Measurements from ENCODE around the gene CPN2.

CPN2 gene

GRCh38 chr3:194318511-194319161 lies 32.5 kb downstream of the CPN2 start:
- H3K9ac ChIP-seq (ENCODE audit: low read depth in 1 of 2, low read length in 2 of 2), result no peak overlapping the region
- H3K9me3 ChIP-seq (ENCODE audit: control insufficient read depth in 1 of 2, low read length in 2 of 2), result peaks cover 0 to 4% of the 10 kb centered on the region in 2 donors
- H3K27ac ChIP-seq (ENCODE audit: low read depth, low read length), result no peak overlapping the region
- H3K4me3 ChIP-seq (ENCODE audit: low read depth in 1 of 2, low read length in 2 of 2), result no peak overlapping the region
- H3K4me1 ChIP-seq (ENCODE audit: control insufficient read depth in 1 of 2, insufficient read depth in 2 of 2, low read length in 2 of 2), result peaks cover 13 to 20% of the 10 kb centered on the region in 2 donors
- peaks cover 3 to 6% of the 10 kb centered on the region in 2 donors for H3K27me3 ChIP-seq (ENCODE audit: control insufficient read depth in 1 of 2, insufficient read depth in 2 of 2, low read length in 2 of 2)
- H3K36me3 ChIP-seq (ENCODE audit: control insufficient read depth in 1 of 2, insufficient read depth in 2 of 2, low read length in 2 of 2), result no peaks in the 10 kb centered on the region

GRCh38 chr3:194316918-194317317 lies 34.2 kb downstream of the CPN2 start:
- Histone ChIP-seq H3K36me3 (ENCODE audit: control insufficient read depth in 1 of 2, insufficient read depth in 2 of 2, low read length in 2 of 2) (no peaks in the 10 kb centered on the region), H3K27me3 (ENCODE audit: control insufficient read depth in 1 of 2, insufficient read depth in 2 of 2, low read length in 2 of 2) (peaks cover 8% of the 10 kb centered on the region in 2 donors), H3K9me3 (ENCODE audit: control insufficient read depth in 1 of 2, low read length in 2 of 2) (peaks cover 0 to 4% of the 10 kb centered on the region in 2 donors), H3K27ac (ENCODE audit: low read depth, low read length) (no peak overlapping the region), H3K4me3 (ENCODE audit: low read depth in 1 of 2, low read length in 2 of 2) (no peak overlapping the region), H3K4me1 (ENCODE audit: control insufficient read depth in 1 of 2, insufficient read depth in 2 of 2, low read length in 2 of 2) (peaks cover 13 to 21% of the 10 kb centered on the region in 2 donors), H3K9ac (ENCODE audit: low read depth in 1 of 2, low read length in 2 of 2) (no peak overlapping the region)

GRCh38 chr3:194315965-194316361 lies 35.2 kb downstream of the CPN2 start:
- peak overlapping the region in 1 of 2 donors; percentile 66 for H3K4me3 ChIP-seq (ENCODE audit: low read depth in 1 of 2, low read length in 2 of 2)
- no peaks in the 10 kb centered on the region for H3K36me3 ChIP-seq (ENCODE audit: control insufficient read depth in 1 of 2, insufficient read depth in 2 of 2, low read length in 2 of 2)
- no peak overlapping the region for H3K27ac ChIP-seq (ENCODE audit: low read depth, low read length)
- H3K9me3 ChIP-seq (ENCODE audit: control insufficient read depth in 1 of 2, low read length in 2 of 2), result peaks cover 0 to 4% of the 10 kb centered on the region in 2 donors
- H3K9ac ChIP-seq (ENCODE audit: low read depth in 1 of 2, low read length in 2 of 2), result no peak overlapping the region
- H3K27me3 ChIP-seq (ENCODE audit: control insufficient read depth in 1 of 2, insufficient read depth in 2 of 2, low read length in 2 of 2), result peaks cover 8% of the 10 kb centered on the region in 2 donors
- H3K4me1 ChIP-seq (ENCODE audit: control insufficient read depth in 1 of 2, insufficient read depth in 2 of 2, low read length in 2 of 2), result peaks cover 12 to 21% of the 10 kb centered on the region in 2 donors

- Histone ChIP-seq H3K27ac (ENCODE audit: low read depth, low read length) (no peak overlapping the region), H3K36me3 (ENCODE audit: control insufficient read depth in 1 of 2, insufficient read depth in 2 of 2, low read length in 2 of 2) (no peaks in the 10 kb centered on the region), H3K4me3 (ENCODE audit: low read depth in 1 of 2, low read length in 2 of 2) (peak overlapping the region; percentile 66 to 78), H3K9ac (ENCODE audit: low read depth in 1 of 2, low read length in 2 of 2) (peak overlapping the region; percentile 54 to 79), H3K27me3 (ENCODE audit: control insufficient read depth in 1 of 2, insufficient read depth in 2 of 2, low read length in 2 of 2) (peaks cover 8% of the 10 kb centered on the region in 2 donors), H3K4me1 (ENCODE audit: control insufficient read depth in 1 of 2, insufficient read depth in 2 of 2, low read length in 2 of 2) (peaks cover 6 to 20% of the 10 kb centered on the region in 2 donors), H3K9me3 (ENCODE audit: control insufficient read depth in 1 of 2, low read length in 2 of 2) (peaks cover 0 to 4% of the 10 kb centered on the region in 2 donors)
These were observed 35.8 kb downstream of the CPN2 start for GRCh38 chr3:194315088-194315964.

GRCh38 chr3:194314388-194315068 lies 36.6 kb downstream of the CPN2 start:
- Histone ChIP-seq H3K27ac (ENCODE audit: low read depth, low read length) (no peak overlapping the region), H3K9ac (ENCODE audit: low read depth in 1 of 2, low read length in 2 of 2) (peak overlapping the region in 1 of 2 donors; percentile 2), H3K36me3 (ENCODE audit: control insufficient read depth in 1 of 2, insufficient read depth in 2 of 2, low read length in 2 of 2) (no peaks in the 10 kb centered on the region), H3K27me3 (ENCODE audit: control insufficient read depth in 1 of 2, insufficient read depth in 2 of 2, low read length in 2 of 2) (peaks cover 8% of the 10 kb centered on the region in 2 donors), H3K4me3 (ENCODE audit: low read depth in 1 of 2, low read length in 2 of 2) (no peak overlapping the region), H3K4me1 (ENCODE audit: control insufficient read depth in 1 of 2, insufficient read depth in 2 of 2, low read length in 2 of 2) (peaks cover 6 to 15% of the 10 kb centered on the region in 2 donors), H3K9me3 (ENCODE audit: control insufficient read depth in 1 of 2, low read length in 2 of 2) (peaks cover 0 to 4% of the 10 kb centered on the region in 2 donors)

- Histone ChIP-seq H3K9me3 (ENCODE audit: control insufficient read depth in 1 of 2, low read length in 2 of 2) (peaks cover 0 to 2% of the 10 kb centered on the region in 2 donors), H3K27ac (ENCODE audit: low read depth, low read length) (no peak overlapping the region), H3K4me3 (ENCODE audit: low read depth in 1 of 2, low read length in 2 of 2) (no peak overlapping the region), H3K9ac (ENCODE audit: low read depth in 1 of 2, low read length in 2 of 2) (no peak overlapping the region), H3K36me3 (ENCODE audit: control insufficient read depth in 1 of 2, insufficient read depth in 2 of 2, low read length in 2 of 2) (no peaks in the 10 kb centered on the region), H3K4me1 (ENCODE audit: control insufficient read depth in 1 of 2, insufficient read depth in 2 of 2, low read length in 2 of 2) (peaks cover 6 to 15% of the 10 kb centered on the region in 2 donors), H3K27me3 (ENCODE audit: control insufficient read depth in 1 of 2, insufficient read depth in 2 of 2, low read length in 2 of 2) (peaks cover 8% of the 10 kb centered on the region in 2 donors)
These were observed 37.4 kb downstream of the CPN2 start for GRCh38 chr3:194313560-194314387.

GRCh38 chr3:194312743-194313281 lies 38.3 kb downstream of the CPN2 start:
- H3K27me3 ChIP-seq (ENCODE audit: control insufficient read depth in 1 of 2, insufficient read depth in 2 of 2, low read length in 2 of 2), result peaks cover 8% of the 10 kb centered on the region in 2 donors
- H3K36me3 ChIP-seq (ENCODE audit: control insufficient read depth in 1 of 2, insufficient read depth in 2 of 2, low read length in 2 of 2), result no peaks in the 10 kb centered on the region
- H3K9ac ChIP-seq (ENCODE audit: low read depth in 1 of 2, low read length in 2 of 2), result no peak overlapping the region
- H3K4me1 ChIP-seq (ENCODE audit: control insufficient read depth in 1 of 2, insufficient read depth in 2 of 2, low read length in 2 of 2), result peaks cover 6 to 15% of the 10 kb centered on the region in 2 donors
- H3K9me3 ChIP-seq (ENCODE audit: control insufficient read depth in 1 of 2, low read length in 2 of 2), result no peaks in the 10 kb centered on the region
- no peak overlapping the region for H3K27ac ChIP-seq (ENCODE audit: low read depth, low read length)
- no peak overlapping the region for H3K4me3 ChIP-seq (ENCODE audit: low read depth in 1 of 2, low read length in 2 of 2)

GRCh38 chr3:194312186-194312742 lies 38.9 kb downstream of the CPN2 start:
- Histone ChIP-seq H3K4me3 (ENCODE audit: low read depth in 1 of 2, low read length in 2 of 2) (no peak overlapping the region), H3K27ac (ENCODE audit: low read depth, low read length) (no peak overlapping the region), H3K27me3 (ENCODE audit: control insufficient read depth in 1 of 2, insufficient read depth in 2 of 2, low read length in 2 of 2) (peaks cover 8% of the 10 kb centered on the region in 2 donors), H3K4me1 (ENCODE audit: control insufficient read depth in 1 of 2, insufficient read depth in 2 of 2, low read length in 2 of 2) (peaks cover 6 to 15% of the 10 kb centered on the region in 2 donors), H3K9me3 (ENCODE audit: control insufficient read depth in 1 of 2, low read length in 2 of 2) (no peaks in the 10 kb centered on the region), H3K9ac (ENCODE audit: low read depth in 1 of 2, low read length in 2 of 2) (no peak overlapping the region), H3K36me3 (ENCODE audit: control insufficient read depth in 1 of 2, insufficient read depth in 2 of 2, low read length in 2 of 2) (no peaks in the 10 kb centered on the region)

- no peaks in the 10 kb centered on the region for H3K36me3 ChIP-seq (ENCODE audit: control insufficient read depth in 1 of 2, insufficient read depth in 2 of 2, low read length in 2 of 2)
- H3K4me1 ChIP-seq (ENCODE audit: control insufficient read depth in 1 of 2, insufficient read depth in 2 of 2, low read length in 2 of 2), result peaks cover 10 to 21% of the 10 kb centered on the region in 2 donors
- no peak overlapping the region for H3K9ac ChIP-seq (ENCODE audit: low read depth in 1 of 2, low read length in 2 of 2)
- H3K4me3 ChIP-seq (ENCODE audit: low read depth in 1 of 2, low read length in 2 of 2), result no peak overlapping the region
- H3K9me3 ChIP-seq (ENCODE audit: control insufficient read depth in 1 of 2, low read length in 2 of 2), result no peaks in the 10 kb centered on the region
- H3K27ac ChIP-seq (ENCODE audit: low read depth, low read length), result no peak overlapping the region
- peaks cover 8% of the 10 kb centered on the region in 2 donors for H3K27me3 ChIP-seq (ENCODE audit: control insufficient read depth in 1 of 2, insufficient read depth in 2 of 2, low read length in 2 of 2)
These were observed 40.1 kb downstream of the CPN2 start for GRCh38 chr3:194311000-194311399.

Measured in duodenal mucosa (tissue), 2 donors.